ENCODE measurements around the gene PTPN22. TPM values are rescaled to one million over a fixed set of nuclear protein-coding genes. Genes with fewer than 3 reads are reported as not detected.
A peak's percentile ranks its signal among the peaks of the same experiment; 100 is the strongest.

The PTPN22 gene
- total and polyA plus RNA-seq, 2 experiments from 2014 or later: 0.17 to 0.47 TPM

DNA sequence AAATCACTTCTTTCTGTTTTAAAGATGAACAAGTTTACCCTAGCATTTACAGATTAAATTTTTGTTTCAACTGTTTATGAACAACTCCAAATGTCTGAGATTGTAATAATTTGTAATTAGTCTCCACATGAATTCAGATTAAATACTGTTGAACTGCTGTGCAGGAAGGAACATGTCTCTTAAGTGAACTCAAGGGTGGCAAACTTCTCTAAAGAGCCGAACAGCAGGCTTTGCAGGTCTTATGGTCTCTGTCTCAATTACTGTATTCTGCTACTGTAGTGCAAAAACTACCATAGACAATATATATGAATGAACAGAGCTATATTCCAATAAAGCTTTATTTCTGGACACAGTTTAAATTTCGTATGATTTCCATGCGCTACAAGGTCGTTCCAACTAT lies 65.9 kb downstream of the PTPN22 start:
- Histone ChIP-seq H2AFZ (no peak overlapping the region), H3K4me3 (no peak overlapping the region), H3K27ac (peak overlapping the region; percentile 74), H3K9me2 (replicated peaks; ENCODE audit: insufficient read depth) (no peaks in the 10 kb centered on the region), H3K27me3 (no peaks in the 10 kb centered on the region), H4K20me1 (ENCODE audit: insufficient read depth, poor library complexity, severe bottlenecking) (peaks cover 13% of the 10 kb centered on the region), H3K79me2 (peaks cover 97% of the 10 kb centered on the region), H3K4me2 (no peak overlapping the region), H3K4me1 (ENCODE audit: insufficient read depth) (peaks cover 23% of the 10 kb centered on the region), H3K9me3 (ENCODE audit: low read depth) (no peaks in the 10 kb centered on the region), H3K36me3 (replicated peaks; ENCODE audit: insufficient read depth, low read depth) (no peaks in the 10 kb centered on the region)
- 94% methylated on average over 4 of the region's 4 CpGs for WGBS (ENCODE audit: low lambda C conversion rate, missing lambda C conversion rate)
- TF ChIP-seq, protein P1, sequence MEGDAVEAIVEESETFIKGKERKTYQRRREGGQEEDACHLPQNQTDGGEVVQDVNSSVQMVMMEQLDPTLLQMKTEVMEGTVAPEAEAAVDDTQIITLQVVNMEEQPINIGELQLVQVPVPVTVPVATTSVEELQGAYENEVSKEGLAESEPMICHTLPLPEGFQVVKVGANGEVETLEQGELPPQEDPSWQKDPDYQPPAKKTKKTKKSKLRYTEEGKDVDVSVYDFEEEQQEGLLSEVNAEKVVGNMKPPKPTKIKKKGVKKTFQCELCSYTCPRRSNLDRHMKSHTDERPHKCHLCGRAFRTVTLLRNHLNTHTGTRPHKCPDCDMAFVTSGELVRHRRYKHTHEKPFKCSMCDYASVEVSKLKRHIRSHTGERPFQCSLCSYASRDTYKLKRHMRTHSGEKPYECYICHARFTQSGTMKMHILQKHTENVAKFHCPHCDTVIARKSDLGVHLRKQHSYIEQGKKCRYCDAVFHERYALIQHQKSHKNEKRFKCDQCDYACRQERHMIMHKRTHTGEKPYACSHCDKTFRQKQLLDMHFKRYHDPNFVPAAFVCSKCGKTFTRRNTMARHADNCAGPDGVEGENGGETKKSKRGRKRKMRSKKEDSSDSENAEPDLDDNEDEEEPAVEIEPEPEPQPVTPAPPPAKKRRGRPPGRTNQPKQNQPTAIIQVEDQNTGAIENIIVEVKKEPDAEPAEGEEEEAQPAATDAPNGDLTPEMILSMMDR (IDR thresholded peaks at IDR 0.05; ENCODE audit: poor library complexity): no peak
- no peak for TF ChIP-seq EZH2phosphoT487 (IDR thresholded peaks at IDR 0.05; ENCODE audit: low read depth, severe bottlenecking, unreplicated experiment)
- TF ChIP-seq EZH2 (IDR thresholded peaks at IDR 0.05; ENCODE audit: borderline replicate concordance): no peak
- DNase-seq (ENCODE audit: low spot score): no peak

DNA sequence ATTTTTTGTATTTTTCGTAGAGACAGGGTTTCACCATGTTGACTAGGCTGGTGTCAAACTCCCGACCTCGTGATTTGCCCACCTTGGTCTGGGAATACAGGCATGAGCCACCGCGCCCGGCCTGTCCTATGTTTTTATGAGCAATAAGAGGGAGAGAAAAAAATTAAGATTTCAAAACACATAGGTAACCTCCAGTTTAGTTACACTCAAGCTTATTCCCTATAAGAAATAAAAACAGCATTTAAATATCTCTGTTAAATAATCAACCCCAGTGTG lies 66.3 kb downstream of the PTPN22 start:
- no peak for DNase-seq (ENCODE audit: low spot score)
- Histone ChIP-seq H3K27ac (peak overlapping the region; percentile 74), H3K27me3 (no peaks in the 10 kb centered on the region), H3K9me2 (replicated peaks; ENCODE audit: insufficient read depth) (no peaks in the 10 kb centered on the region), H3K4me2 (no peak overlapping the region), H3K4me3 (no peak overlapping the region), H3K9me3 (ENCODE audit: low read depth) (no peaks in the 10 kb centered on the region), H3K36me3 (replicated peaks; ENCODE audit: insufficient read depth, low read depth) (no peaks in the 10 kb centered on the region), H2AFZ (no peak overlapping the region), H4K20me1 (ENCODE audit: insufficient read depth, poor library complexity, severe bottlenecking) (peaks cover 14% of the 10 kb centered on the region), H3K4me1 (ENCODE audit: insufficient read depth) (peaks cover 22% of the 10 kb centered on the region), H3K79me2 (peaks cover 97% of the 10 kb centered on the region)
- whole genome bisulfite sequencing (ENCODE audit: low lambda C conversion rate, missing lambda C conversion rate): 92% methylated on average over 6 of the region's 6 CpGs
- TF ChIP-seq, protein P1 (IDR thresholded peaks at IDR 0.05; ENCODE audit: poor library complexity): no peak
- TF ChIP-seq EZH2 (IDR thresholded peaks at IDR 0.05; ENCODE audit: borderline replicate concordance): no peak
- TF ChIP-seq EZH2phosphoT487 (IDR thresholded peaks at IDR 0.05; ENCODE audit: low read depth, severe bottlenecking, unreplicated experiment): no peak

DNA sequence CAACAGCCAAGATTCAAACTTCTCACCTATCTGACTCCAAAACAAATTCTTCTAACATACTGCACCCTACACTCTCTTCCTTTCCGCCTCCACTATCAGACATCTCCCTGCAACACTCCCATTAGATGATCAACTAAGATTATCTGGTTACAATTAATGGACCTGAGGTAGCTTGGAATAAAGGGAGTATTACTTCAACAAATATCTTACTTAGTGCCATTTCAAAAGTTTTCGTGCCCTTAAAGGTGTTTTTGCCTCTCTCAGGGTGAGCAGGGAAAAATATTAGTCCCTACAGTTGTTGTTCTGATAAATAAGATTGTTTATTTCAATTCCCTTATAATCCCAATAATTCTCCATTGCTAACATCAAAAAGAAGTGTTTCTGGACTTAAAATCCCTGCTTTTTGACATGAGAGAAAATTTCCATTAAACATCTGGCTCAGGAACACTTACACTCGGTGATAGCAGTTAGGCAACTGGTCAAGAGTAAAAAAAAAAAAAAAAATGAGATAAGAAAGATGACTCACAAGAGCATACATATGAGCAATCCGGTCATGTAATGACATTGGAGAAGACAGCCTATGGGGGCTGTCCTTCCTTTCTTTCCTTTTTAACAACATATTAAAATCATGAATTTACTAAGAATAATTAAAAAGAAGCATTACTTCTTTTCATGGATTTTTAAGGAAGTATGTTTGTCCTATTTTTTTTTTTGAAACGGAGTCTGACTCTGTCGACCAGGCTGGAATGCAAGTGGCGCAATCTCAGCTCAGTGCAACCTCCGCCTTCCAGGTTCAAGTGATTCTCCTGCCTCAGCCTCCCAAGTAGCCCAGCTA lies 66.9 kb downstream of the PTPN22 start:
- WGBS (ENCODE audit: low lambda C conversion rate, missing lambda C conversion rate): 64% methylated on average over 8 of the region's 8 CpGs

More for the DNA sequence above, 66.9 kb downstream of the PTPN22 start:
- Histone ChIP-seq H3K36me3 (replicated peaks; ENCODE audit: insufficient read depth, low read depth) (no peaks in the 10 kb centered on the region), H3K27ac (peak overlapping the region; percentile 76), H3K4me3 (peak overlapping the region; percentile 1), H3K4me1 (ENCODE audit: insufficient read depth) (peaks cover 20% of the 10 kb centered on the region), H4K20me1 (ENCODE audit: insufficient read depth, poor library complexity, severe bottlenecking) (peaks cover 18% of the 10 kb centered on the region), H3K9me3 (ENCODE audit: low read depth) (no peaks in the 10 kb centered on the region), H3K4me2 (peak overlapping the region; percentile 63), H3K79me2 (peaks cover 97% of the 10 kb centered on the region), H3K27me3 (no peaks in the 10 kb centered on the region), H3K9me2 (replicated peaks; ENCODE audit: insufficient read depth) (no peaks in the 10 kb centered on the region), H2AFZ (no peak overlapping the region)
- TF ChIP-seq EZH2 (IDR thresholded peaks at IDR 0.05; ENCODE audit: borderline replicate concordance): no peak
- no peak for TF ChIP-seq EZH2phosphoT487 (IDR thresholded peaks at IDR 0.05; ENCODE audit: low read depth, severe bottlenecking, unreplicated experiment)
- TF ChIP-seq, protein P1 (IDR thresholded peaks at IDR 0.05; ENCODE audit: poor library complexity): no peak
- DNase-seq (ENCODE audit: low spot score): peak; percentile 60
